ENCODE measurements around the gene SLC29A1.

Gene SLC29A1

GRCh38 chr6:44237813-44238433, 14.5 kb downstream of the SLC29A1 start:
- no peak for FAIRE-seq

- no peak for FAIRE-seq
These were observed 15.4 kb downstream of the SLC29A1 start for GRCh38 chr6:44238687-44239350.

DNA sequence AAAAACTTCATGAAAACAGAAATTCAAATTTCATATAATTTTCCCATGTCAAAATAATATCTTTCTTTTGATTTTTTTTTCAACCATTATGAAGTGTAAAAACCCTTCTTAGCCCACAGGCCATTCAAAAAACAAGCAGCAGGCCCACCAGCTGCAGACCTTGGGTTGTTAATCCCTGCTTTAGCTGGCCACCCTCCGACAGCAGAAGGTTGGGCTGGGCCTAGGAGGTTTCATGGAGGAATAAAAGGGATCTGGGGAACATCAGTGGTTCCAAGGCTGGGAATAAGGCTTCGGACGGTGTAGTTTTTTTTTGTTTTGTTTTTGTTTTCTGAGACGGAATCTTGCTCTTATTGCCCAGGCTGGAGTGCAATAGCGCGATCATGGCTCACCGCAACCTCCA, 19.9 kb downstream of the SLC29A1 start:
- FAIRE-seq, result no peak

DNA sequence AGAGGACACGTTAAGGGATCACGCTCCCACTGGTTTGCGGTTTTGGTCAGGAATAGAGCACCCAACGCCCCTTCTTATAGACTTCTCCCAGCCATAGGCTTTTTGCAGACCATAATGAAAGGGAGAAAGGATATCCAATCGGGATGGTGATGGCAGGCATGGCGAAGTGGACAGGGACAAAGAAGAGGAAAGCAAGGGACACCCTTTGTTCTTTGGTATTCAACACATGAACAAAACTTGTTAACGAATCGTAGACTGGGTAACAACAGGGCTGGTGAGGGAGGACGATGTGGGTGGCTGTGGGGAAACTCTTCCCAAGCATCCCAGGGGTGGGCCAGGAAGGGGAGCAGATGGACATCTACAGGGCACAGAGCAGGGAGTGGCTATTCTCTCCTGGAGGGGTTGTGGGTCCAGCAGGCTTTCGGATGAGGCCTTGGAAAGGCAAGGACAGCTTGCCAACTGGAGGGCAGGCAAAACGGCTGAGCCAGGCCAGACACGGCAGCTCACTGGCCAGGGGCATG, 22.1 kb downstream of the SLC29A1 start:
- no peak for FAIRE-seq

DNA sequence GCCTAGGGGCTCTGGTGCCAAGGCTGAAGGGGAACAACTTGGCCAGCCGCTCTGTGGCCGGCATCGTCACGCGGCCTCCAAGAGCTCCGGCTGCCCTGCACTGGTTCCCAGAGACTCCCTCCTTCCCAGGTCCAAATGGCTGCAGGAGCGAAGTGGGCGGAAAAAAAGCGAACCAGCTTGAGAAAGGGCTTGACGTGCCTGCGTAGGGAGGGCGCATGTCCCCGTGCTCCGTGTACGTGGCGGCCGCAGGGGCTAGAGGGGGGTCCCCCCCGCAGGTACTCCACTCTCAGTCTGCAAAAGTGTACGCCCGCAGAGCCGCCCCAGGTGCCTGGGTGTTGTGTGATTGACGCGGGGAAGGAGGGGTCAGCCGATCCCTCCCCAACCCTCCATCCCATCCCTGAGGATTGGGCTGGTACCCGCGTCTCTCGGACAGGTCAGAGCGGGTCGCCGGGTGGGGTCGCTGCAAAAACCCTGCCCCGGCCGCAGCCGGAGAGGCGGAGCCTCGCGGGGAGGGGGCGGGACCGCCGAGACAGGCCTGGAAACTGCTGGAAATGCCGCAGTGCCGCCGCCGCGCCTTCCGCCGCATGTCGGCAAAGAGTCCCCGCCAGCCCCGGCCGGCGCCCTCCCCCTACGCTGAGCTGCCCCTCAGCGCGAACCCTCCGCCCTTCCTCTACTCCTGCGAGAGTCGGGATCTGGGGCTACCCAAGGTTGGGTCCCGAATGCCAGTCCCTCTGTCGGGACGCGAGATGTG, 22.7 kb downstream of the SLC29A1 start:
- no peak for FAIRE-seq

DNA sequence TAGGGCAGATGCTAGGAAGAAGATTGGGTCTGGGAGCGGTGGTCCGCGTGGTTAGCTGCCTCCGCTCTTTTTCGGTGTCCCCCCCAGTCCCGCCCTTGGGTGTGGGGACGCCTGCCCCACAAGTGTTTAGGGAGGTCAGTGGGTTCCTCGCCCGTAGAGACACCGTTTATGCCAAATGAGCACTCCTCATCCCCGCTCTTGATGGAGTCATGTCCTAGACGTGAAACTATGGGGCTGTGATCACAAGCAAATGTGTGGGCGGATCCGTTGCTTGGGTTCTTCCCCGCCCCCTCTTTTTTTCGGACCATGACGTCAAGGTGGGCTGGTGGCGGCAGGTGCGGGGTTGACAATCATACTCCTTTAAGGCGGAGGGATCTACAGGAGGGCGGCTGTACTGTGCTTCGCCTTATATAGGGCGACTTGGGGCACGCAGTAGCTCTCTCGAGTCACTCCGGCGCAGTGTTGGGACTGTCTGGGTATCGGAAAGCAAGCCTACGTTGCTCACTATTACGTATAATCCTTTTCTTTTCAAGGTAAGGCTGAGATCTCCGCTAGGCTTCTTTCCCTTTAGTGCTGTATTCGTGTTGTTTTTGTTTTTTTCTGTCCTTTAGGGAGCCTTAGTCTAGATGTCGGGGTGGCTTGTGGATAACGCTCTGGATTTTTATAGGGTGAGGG, 23.4 kb downstream of the SLC29A1 start, which contains the start of gene HSP90AB1:
TSS of gene HSP90AB1 (plus strand) at position 439 of the 675 bp plus-strand sequence. CDS start 1,529 bp downstream, outside the sequence.
- no peak for FAIRE-seq

DNA sequence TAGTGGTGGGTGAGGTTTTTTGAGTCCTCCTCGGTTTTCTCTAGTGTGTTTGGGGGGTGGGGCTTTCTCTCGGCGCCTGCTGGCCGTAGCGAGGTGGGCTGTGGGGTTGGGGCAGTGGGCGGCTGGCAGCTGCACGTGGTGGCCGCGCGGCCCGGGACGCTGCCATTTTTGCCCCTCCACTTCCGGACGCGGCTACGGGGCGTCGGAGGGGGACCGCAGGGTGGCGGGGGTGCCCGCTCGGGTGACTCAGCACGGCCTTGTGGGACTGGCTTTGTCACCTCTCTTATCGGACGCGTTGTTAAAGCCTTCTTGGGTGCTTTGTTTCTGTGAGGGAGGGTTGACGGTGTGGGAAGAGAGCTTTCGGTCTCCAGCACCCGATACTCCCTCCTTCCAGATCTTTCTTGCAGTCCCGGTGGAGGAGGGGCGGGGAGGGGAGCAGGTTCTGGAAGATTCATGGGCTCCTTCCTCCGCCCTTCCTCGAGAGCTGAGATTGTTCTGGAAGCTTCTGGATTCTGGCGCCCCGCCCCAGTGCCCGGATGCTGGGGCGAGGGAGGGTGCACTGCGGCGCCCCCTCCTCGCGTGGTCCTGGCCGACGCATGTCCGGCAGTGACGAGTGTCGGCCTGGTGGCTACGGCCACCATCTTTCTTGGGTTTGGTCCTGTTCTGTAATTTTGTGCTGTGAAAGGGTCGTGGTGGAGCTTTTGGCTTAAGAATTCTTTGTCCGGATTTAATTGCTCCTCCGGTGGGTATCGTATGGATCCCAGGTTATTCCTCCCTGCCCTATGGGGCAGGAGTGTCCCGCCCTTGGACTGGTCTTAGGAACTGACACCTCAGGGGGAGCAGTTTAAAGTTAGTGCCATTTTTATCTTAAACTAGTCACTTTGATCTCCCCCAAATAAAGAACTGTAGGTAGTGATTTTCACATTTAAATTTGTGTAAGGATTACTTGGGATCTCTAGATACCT, 24.2 kb downstream of the SLC29A1 start:
- FAIRE-seq, result no peak

- no peak for FAIRE-seq
These were observed 25.2 kb downstream of the SLC29A1 start for GRCh38 chr6:44248579-44248978.

GRCh38 chr6:44249082-44249748, 25.8 kb downstream of the SLC29A1 start:
- no peak for FAIRE-seq

DNA sequence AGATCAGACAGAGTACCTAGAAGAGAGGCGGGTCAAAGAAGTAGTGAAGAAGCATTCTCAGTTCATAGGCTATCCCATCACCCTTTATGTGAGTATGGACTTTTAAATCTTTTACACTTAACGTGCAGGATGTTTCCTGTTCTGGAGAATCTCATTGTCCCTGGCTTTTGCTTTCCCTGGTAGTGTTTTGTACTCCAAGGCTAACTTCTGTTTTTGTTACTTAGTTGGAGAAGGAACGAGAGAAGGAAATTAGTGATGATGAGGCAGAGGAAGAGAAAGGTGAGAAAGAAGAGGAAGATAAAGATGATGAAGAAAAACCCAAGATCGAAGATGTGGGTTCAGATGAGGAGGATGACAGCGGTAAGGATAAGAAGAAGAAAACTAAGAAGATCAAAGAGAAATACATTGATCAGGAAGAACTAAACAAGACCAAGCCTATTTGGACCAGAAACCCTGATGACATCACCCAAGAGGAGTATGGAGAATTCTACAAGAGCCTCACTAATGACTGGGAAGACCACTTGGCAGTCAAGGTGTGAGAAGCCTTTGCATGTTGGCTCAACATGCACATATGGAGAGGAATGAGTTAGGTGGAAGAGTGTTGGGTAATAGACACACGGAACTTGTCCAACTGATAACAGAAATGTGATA, 26.8 kb downstream of the SLC29A1 start:
- no peak for FAIRE-seq

GRCh38 chr6:44250718-44251123, 27.3 kb downstream of the SLC29A1 start:
- FAIRE-seq, result no peak

- FAIRE-seq, result no peak
These were observed 28.5 kb downstream of the SLC29A1 start for GRCh38 chr6:44251576-44252524.

GRCh38 chr6:44253307-44254101, 30.1 kb downstream of the SLC29A1 start:
- FAIRE-seq, result no peak

DNA sequence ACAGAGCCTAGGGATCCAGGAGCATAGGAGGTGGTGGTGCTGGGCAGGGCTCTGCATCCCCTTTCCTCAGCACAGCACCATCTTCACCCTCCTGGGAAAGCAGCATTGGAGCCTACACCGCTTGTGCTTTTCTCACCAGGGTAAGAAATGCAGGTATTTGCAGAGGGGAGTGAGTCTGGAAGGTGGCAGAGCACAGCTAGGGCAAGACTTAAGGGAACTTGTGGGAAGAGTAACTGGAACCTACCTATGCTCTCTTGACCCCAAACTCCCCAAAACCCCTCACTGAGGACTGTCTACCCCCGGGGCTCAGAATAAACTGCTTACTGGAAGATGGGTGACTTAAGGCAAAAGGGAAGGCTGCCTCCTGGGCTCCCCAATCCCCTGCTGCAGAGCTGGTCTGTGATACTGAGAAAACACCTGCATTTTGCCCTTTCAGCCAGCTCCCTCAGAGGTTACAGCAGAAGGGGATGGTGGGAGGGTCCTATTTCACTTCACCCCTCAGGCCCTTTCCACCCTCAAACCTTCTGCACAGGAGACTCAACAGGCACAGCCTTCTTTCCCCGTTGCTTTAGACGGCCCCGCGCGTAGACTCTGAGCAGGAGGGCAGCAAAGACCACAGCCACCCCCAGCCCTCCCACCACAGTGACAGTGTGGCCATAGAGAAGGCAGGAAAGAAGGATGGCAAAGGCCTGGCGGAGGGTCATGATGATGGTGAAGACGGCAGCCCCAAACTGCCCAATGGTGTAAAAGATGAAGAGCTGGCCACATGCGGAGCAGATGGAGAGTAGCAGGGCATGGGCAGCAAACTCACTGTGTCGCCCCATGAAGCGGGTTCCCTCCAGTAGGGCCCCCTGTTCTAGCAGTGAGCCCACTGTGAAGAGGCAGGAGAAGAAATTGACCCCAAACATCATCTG, 31.1 kb downstream of the SLC29A1 start:
- FAIRE-seq, result no peak

- FAIRE-seq, result no peak
These were observed 31.9 kb downstream of the SLC29A1 start for GRCh38 chr6:44255105-44255808.

- FAIRE-seq, result no peak
These were observed 32.7 kb downstream of the SLC29A1 start for GRCh38 chr6:44255871-44256774.

All from colon (tissue), 2 donors.